Stimulated activated CD4-positive, alpha-beta T cell treated with anti-CD3 and anti-CD28 coated beads, Interleukin-12 subunit alpha, Interleukin-12 subunit beta, amount 100 ng/mL, for 24 hours (primary cell): ENCODE results near the gene VDR.

Source experiments
- DNase-seq, 2 experiments: peaks; one replicate each; pipeline ENCODE4 v3.0.0-alpha.2; 2020; ENCODE audit warnings: low read depth in 2 of 2

Gene VDR

GRCh38 chr12:47904713-47905709 is at the start of gene VDR:
VDR (minus strand) TSS chr12:47904994; CDS start chr12:47879113, 25,881 bp downstream.
- DNase-seq, result peak; percentile 55 to 69

GRCh38 chr12:47954058-47954457 is 49.3 kb upstream of the VDR start:
- no peak for DNase-seq

GRCh38 chr12:47950856-47951468 is 46.2 kb upstream of the VDR start:
- DNase-seq, result no peak

GRCh38 chr12:47949441-47950341 is 44.9 kb upstream of the VDR start:
- DNase-seq, result peak in 1 of 2 experiments; percentile 47

- no peak for DNase-seq
These were observed 42.5 kb upstream of the VDR start for GRCh38 chr12:47947341-47947740.

GRCh38 chr12:47946413-47947323 is 41.9 kb upstream of the VDR start:
- DNase-seq, result no peak

GRCh38 chr12:47945341-47945728 is 40.5 kb upstream of the VDR start:
- no peak for DNase-seq

- no peak for DNase-seq
These were observed 40.0 kb upstream of the VDR start for GRCh38 chr12:47944685-47945340.

- DNase-seq, result no peak
These were observed 39.0 kb upstream of the VDR start for GRCh38 chr12:47943623-47944340.

GRCh38 chr12:47942614-47943225 is 37.9 kb upstream of the VDR start:
- DNase-seq, result no peak

GRCh38 chr12:47941871-47942613 is 37.2 kb upstream of the VDR start:
- DNase-seq, result peak in 1 of 2 experiments; percentile 49

- no peak for DNase-seq
These were observed 36.6 kb upstream of the VDR start for GRCh38 chr12:47941475-47941780.

GRCh38 chr12:47940773-47941474 is 36.1 kb upstream of the VDR start:
- no peak for DNase-seq

GRCh38 chr12:47939009-47939601 is 34.3 kb upstream of the VDR start:
- no peak for DNase-seq

- no peak for DNase-seq
These were observed 33.8 kb upstream of the VDR start for GRCh38 chr12:47938594-47938993.

- no peak for DNase-seq
These were observed 33.3 kb upstream of the VDR start for GRCh38 chr12:47938093-47938492.

GRCh38 chr12:47935184-47935583 is 30.4 kb upstream of the VDR start:
- DNase-seq, result no peak

- DNase-seq, result no peak
These were observed 26.4 kb upstream of the VDR start for GRCh38 chr12:47931187-47931586.
